OCI-LY1 (cell line): Measurements from ENCODE around the gene ZNF679.
"Not testable (repeated sequence)": the region's sequence is repeated elsewhere in the genome, so short reads cannot be mapped to it uniquely, and the experiment has no call there.

Experiments used
- H2AFZ ChIP-seq: fragments of 200-600 bp; sonication (generic), shearing (Covaris generic); 2 replicates; pipeline ENCODE4 v1.6.0; 2014; ENCODE audit warnings: antibody characterized with exemption, mild to moderate bottlenecking, low read length
- H3F3A ChIP-seq: fragments of 200-600 bp; sonication (generic), shearing (Covaris generic); 2 replicates; pipeline ENCODE4 v1.6.0; 2014; ENCODE audit warnings: mild to moderate bottlenecking, antibody characterized with exemption, low read length, moderate library complexity; ENCODE audit not compliant: insufficient read depth
- H3K27ac ChIP-seq: fragments of 200-600 bp; sonication (generic); 2 replicates; pipeline ENCODE4 v1.5.1; 2014; ENCODE audit warnings: low read length, mixed run types, mild to moderate bottlenecking, low read depth; ENCODE audit not compliant: poor library complexity, severe bottlenecking
- H3K27me3 ChIP-seq: fragments of 200-600 bp; sonication (generic); 2 replicates; pipeline ENCODE4 v1.6.0; 2014; ENCODE audit warnings: antibody characterized with exemption, mild to moderate bottlenecking, low read length, moderate library complexity; ENCODE audit not compliant: insufficient read depth
- H3K36me3 ChIP-seq: fragments of 200-600 bp; sonication (generic); 2 replicates; pipeline ENCODE4 v1.6.1; 2014; ENCODE audit warnings: mild to moderate bottlenecking, antibody characterized with exemption, low read length, moderate library complexity, mixed read lengths; ENCODE audit not compliant: insufficient read depth
- H3K4me1 ChIP-seq: fragments of 200-600 bp; sonication (generic); 2 replicates; pipeline ENCODE4 v1.5.1; 2014; ENCODE audit warnings: mild to moderate bottlenecking, low read length, moderate library complexity; ENCODE audit not compliant: insufficient read depth, severe bottlenecking
- H3K4me2 ChIP-seq: fragments of 200-600 bp; sonication (generic), shearing (Covaris generic); 2 replicates; pipeline ENCODE4 v1.6.1; 2014; ENCODE audit warnings: low read length
- H3K4me3 ChIP-seq: fragments of 200-600 bp; sonication (generic); 2 replicates; pipeline ENCODE4 v1.5.1; 2014; ENCODE audit warnings: low read length, low read depth, mild to moderate bottlenecking, mixed read lengths; ENCODE audit not compliant: poor library complexity, severe bottlenecking
- H3K79me2 ChIP-seq: fragments of 200-600 bp; shearing (Covaris generic); 2 replicates; pipeline ENCODE4 v1.6.1; 2016; ENCODE audit warnings: mixed run types, low read length, mixed read lengths; ENCODE audit not compliant: insufficient read depth
- H3K9ac ChIP-seq: fragments of 200-600 bp; sonication (generic), shearing (Covaris generic); 2 replicates; pipeline ENCODE4 v1.6.1; 2014; ENCODE audit warnings: mild to moderate bottlenecking, low read length, mixed read lengths
- H3K9me2 ChIP-seq: fragments of 200-600 bp; sonication (generic), shearing (Covaris generic); 2 replicates; pipeline ENCODE4 v1.6.1; 2014; ENCODE audit warnings: low read depth, mild to moderate bottlenecking, low read length, mixed read lengths
- H3K9me3 ChIP-seq: fragments of 200-600 bp; shearing (Covaris generic); 2 replicates; pipeline ENCODE4 v1.6.1; 2014; ENCODE audit warnings: low read length, mixed read lengths
- H4K20me1 ChIP-seq: fragments of 200-600 bp; sonication (generic), shearing (Covaris generic); 2 replicates; pipeline ENCODE4 v1.6.0; 2016; ENCODE audit warnings: mild to moderate bottlenecking, low read length; ENCODE audit not compliant: insufficient read depth
- CTCF ChIP-seq: fragments of 200-600 bp; sonication (generic), shearing (Covaris generic); IDR thresholded peaks from 2 replicates; pipeline ENCODE4 v1.5.1; 2017; ENCODE audit warnings: mild to moderate bottlenecking, antibody characterized with exemption, low read length, moderate library complexity, mixed read lengths
- EZH2 ChIP-seq: fragments of 200-600 bp; sonication (generic), shearing (Covaris generic); IDR thresholded peaks from 2 replicates; pipeline ENCODE4 v1.8.0; 2017; ENCODE audit warnings: borderline replicate concordance, mixed run types, mild to moderate bottlenecking, antibody characterized with exemption, low read length, moderate library complexity, mixed read lengths

ZNF679 gene

GRCh38 chr7:64228174-64228573 lies at the start of gene ZNF679:
Gene ZNF679, plus strand, starts transcription at chr7:64228474. Its CDS starts 20,644 bp downstream, at chr7:64249118.
- not testable (repeated sequence) for H3F3A ChIP-seq, H3K9me2 ChIP-seq, H3K4me1 ChIP-seq, H3K36me3 ChIP-seq, H3K9ac ChIP-seq, H3K4me3 ChIP-seq, H3K79me2 ChIP-seq, H3K9me3 ChIP-seq, H3K4me2 ChIP-seq, H3K27me3 ChIP-seq, H4K20me1 ChIP-seq, H2AFZ ChIP-seq, H3K27ac ChIP-seq

GRCh38 chr7:64180989-64181388 lies 47.3 kb upstream of the ZNF679 start:
- Histone ChIP-seq H3K27me3 (no peaks in the 10 kb centered on the region), H3K9ac (no peak overlapping the region), H3K9me2 (no peaks in the 10 kb centered on the region), H3F3A (no peaks in the 10 kb centered on the region; the same call in 1 of the 2 replicates), H3K36me3 (no peaks in the 10 kb centered on the region), H4K20me1 (no peaks in the 10 kb centered on the region), H3K4me3 (no peak overlapping the region), H3K9me3 (no peaks in the 10 kb centered on the region), H3K79me2 (no peaks in the 10 kb centered on the region), H3K27ac (no peak overlapping the region), H3K4me2 (no peak overlapping the region), H3K4me1 (no peaks in the 10 kb centered on the region), H2AFZ (no peak overlapping the region)
- TF ChIP-seq CTCF (peak; percentile 89), EZH2 (no peak)

GRCh38 chr7:64181586-64181985 lies 46.7 kb upstream of the ZNF679 start:
- no peak overlapping the region for H3K4me2 ChIP-seq
- H2AFZ ChIP-seq: no peak overlapping the region
- no peaks in the 10 kb centered on the region for H3K9me3 ChIP-seq
- no peaks in the 10 kb centered on the region for H3K9me2 ChIP-seq
- no peak overlapping the region for H3K4me3 ChIP-seq
- no peaks in the 10 kb centered on the region for H3K36me3 ChIP-seq
- H4K20me1 ChIP-seq: no peaks in the 10 kb centered on the region
- H3K27ac ChIP-seq: no peak overlapping the region
- no peaks in the 10 kb centered on the region for H3K4me1 ChIP-seq
- H3K9ac ChIP-seq: no peak overlapping the region
- no peaks in the 10 kb centered on the region for H3K79me2 ChIP-seq
- no peak for TF ChIP-seq CTCF
- TF ChIP-seq EZH2: no peak
- H3K27me3 ChIP-seq: no peaks in the 10 kb centered on the region
- H3F3A ChIP-seq: no peaks in the 10 kb centered on the region; the same call in 1 of the 2 replicates

GRCh38 chr7:64182036-64182790 lies 46.1 kb upstream of the ZNF679 start:
- Histone ChIP-seq H3K27ac (no peak overlapping the region), H3K4me1 (no peaks in the 10 kb centered on the region), H3K9me2 (no peaks in the 10 kb centered on the region), H3K4me2 (no peak overlapping the region), H3K9me3 (no peaks in the 10 kb centered on the region), H3K27me3 (no peaks in the 10 kb centered on the region), H2AFZ (no peak overlapping the region), H3K36me3 (no peaks in the 10 kb centered on the region), H3K79me2 (no peaks in the 10 kb centered on the region), H3K4me3 (no peak overlapping the region), H3F3A (no peaks in the 10 kb centered on the region), H4K20me1 (no peaks in the 10 kb centered on the region), H3K9ac (no peak overlapping the region)
- TF ChIP-seq EZH2 (no peak), CTCF (no peak)
